H54 (cell line): ENCODE data around the gene ETFBKMT.

ENCODE experiments used
- DNase-seq: peaks from one replicate; pipeline ENCODE4 v3.0.0; 2011; ENCODE audit warnings: low spot score, mixed read lengths; ENCODE audit not compliant: insufficient read length
- FAIRE-seq: peaks from 3 replicates; lab custom pipeline; 2011; peaks lifted over from hg19 to GRCh38; lab: Jason Lieb, UNC
- POLR2A ChIP-seq: IDR thresholded peaks from 2 replicates; pipeline ENCODE4 v1.6.1; 2011; ENCODE audit warnings: low read depth, mild to moderate bottlenecking, low read length

ETFBKMT gene

GRCh38 chr12:31659087-31659942 is at the start of gene ETFBKMT:
TSS of gene ETFBKMT (plus strand) at chr12:31659688. CDS start at chr12:31661954, 2,266 bp downstream.
- peak; percentile 93 for FAIRE-seq
- DNase-seq: peak; percentile 69
- peak; percentile 53 for TF ChIP-seq POLR2A

- no peak for DNase-seq
- no peak for TF ChIP-seq POLR2A
- no peak for FAIRE-seq
Measured at GRCh38 chr12:31612819-31613218, 46.7 kb upstream of the ETFBKMT start.

DNA sequence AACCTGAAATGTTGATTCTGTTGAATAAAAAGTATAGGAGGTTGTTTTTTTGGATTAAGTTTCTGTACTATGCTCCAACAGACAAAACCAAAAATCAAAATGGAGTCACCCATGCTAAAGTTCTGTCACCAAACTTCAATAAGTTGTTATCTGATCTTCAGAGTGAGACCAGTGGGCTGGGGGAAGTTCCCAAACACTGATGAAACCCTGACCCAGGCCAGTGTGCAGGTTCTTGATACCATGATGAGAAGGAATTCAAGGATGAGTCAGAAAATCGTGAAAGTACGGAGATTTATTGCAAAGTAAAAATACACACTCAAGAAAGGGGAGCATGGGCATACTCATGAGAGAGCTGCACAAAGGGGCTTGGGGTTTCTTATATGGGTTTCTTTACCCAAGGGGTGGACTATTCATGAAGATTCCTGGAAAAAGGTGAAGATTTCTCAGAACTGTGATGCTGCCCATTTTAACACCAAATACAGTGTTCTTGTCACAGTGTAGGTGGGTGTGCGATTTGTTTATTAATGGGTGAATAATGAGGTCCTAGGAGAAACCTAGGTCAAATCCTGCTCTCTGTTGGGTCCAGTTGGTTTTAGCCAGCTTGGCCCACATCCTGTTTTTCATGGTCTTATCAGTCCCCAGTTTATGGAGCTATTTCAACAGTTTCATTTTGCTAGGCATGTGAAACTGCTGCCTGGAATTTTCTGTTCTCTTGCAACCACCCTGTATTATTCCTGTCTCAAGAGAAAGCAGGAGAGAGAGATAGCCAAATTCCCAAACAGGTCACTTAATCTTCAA is 41.1 kb upstream of the ETFBKMT start:
- no peak for FAIRE-seq
- DNase-seq: no peak
- no peak for TF ChIP-seq POLR2A

- TF ChIP-seq POLR2A: no peak
- no peak for FAIRE-seq
- DNase-seq: peak; percentile 9
Measured at GRCh38 chr12:31620311-31620710, 39.2 kb upstream of the ETFBKMT start.

DNA sequence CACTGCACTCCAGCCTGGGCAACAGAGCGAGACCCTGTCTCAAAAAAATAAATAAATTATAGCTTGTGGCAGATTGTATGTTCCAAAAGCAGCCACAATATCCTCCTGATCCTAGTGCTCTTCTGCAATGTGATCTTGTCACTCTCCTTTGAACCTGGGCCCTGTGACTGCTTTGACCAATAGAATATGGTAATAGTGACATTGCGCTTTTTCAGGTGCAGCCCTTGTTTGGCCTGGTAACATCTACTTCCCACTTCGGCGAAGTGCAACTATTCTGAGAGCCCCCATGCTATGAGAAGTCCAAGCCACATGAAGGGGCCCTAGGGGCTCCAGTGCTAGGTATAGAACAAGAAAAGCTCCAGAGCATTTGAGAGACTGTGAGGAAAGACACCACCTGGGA is 37.5 kb upstream of the ETFBKMT start:
- DNase-seq (no peak), FAIRE-seq (no peak)
- no peak for TF ChIP-seq POLR2A

DNA sequence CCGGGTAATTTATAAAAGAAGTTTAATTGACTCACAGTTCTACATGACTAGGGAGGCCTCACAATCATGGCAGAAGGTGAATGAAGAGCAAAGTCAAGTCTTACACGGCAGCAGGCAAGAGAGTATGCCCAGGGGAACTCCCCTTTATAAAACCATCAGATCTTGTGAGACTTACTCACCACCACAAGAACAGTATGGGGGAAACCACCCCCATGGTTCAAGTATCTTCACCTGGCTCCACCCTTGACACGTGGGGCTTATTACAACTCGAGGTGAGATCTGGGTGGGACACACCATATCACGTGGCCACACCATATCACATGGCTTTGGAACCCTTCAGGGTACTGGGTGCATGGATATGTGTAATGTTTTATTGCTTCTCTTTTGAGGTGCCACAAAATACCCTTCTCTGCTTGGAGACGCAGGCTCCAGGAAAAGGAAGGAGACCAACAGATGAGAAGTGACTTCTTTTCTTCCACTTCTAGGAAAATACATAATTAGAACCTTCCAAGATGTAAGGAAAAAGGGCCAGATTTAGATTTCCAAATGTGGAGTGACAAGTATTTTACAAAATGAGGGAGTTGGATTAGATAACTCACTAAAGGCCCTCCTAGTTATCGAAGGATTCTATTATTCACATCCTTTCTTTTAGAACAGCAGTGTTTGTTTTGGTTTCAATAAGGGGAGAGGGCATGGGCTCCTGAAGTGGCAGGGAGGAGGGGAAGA is 33.1 kb upstream of the ETFBKMT start:
- FAIRE-seq (no peak), DNase-seq (no peak)
- TF ChIP-seq POLR2A: no peak

- DNase-seq: no peak
- no peak for FAIRE-seq
Measured at GRCh38 chr12:31627456-31628054, 31.9 kb upstream of the ETFBKMT start.

DNA sequence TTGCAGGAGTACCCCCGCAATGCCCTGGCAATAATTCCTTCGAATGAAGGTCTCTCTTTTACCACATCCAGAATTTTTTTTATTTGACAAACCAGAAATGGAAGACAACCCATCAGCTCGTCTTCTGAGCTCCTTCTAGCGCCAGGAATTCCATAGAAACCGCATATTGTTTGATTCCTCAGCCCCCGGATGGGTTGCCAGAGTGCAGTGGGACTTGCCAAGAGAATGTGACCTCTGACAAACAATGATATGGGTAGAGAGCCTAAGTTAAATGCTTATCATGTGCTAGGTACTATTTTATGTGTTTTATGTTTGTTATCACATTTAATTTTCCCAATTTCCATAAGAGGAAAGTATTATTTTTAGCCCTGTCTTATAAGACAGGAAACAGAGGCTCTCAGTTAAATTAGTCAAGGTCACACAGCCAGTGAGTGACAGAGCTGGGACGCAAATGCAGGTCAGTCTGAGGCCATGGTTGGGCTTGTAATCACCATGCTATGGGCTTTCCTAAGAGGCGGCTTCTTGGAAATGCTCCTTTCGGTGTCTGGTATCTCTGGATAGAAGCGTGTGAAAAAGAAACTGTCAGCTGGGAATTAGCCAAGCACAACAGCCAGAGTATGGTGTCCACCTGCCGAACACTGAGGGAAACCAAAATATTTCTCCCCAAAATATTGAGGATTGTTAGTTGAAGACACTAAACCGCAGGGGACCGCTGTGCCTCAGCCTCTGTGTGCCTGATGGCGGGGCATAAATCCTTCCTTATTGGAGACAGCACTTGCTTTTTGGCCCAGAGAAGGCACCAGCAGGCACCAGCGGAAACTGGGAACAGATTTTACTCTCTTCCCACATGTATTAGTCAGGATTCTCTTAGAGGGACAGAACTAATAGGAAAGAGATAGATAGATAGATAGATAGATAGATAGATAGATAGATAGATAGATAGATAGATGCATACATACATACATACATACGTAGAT is 29.4 kb upstream of the ETFBKMT start:
- FAIRE-seq (no peak), DNase-seq (no peak)
- TF ChIP-seq POLR2A: no peak

More at GRCh38 chr12:31627456-31628054, 31.9 kb upstream of the ETFBKMT start:
- TF ChIP-seq POLR2A: no peak

- FAIRE-seq: no peak
- no peak for TF ChIP-seq POLR2A
- DNase-seq: no peak
Measured at GRCh38 chr12:31631023-31631724, 28.3 kb upstream of the ETFBKMT start.

DNA sequence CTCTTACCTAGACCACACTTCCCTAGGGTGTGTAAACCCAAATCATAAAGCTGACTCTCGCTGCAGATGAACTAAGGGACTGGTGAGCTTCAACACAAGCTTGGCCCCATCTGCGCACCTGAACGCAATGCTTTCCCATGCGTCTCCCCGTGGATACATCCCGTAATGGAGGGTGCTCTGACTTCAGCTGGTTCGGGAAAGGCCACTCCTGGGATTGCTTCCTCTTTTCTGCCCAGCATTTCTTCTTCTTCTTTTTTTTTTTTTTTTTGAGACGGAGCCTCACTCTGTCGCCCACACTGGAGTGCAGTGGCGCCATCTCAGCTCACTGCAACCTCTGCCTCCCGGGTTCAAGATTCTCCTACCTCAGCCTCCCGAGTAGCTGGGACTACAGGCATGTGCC is 27.7 kb upstream of the ETFBKMT start:
- DNase-seq: no peak
- no peak for FAIRE-seq
- no peak for TF ChIP-seq POLR2A

DNA sequence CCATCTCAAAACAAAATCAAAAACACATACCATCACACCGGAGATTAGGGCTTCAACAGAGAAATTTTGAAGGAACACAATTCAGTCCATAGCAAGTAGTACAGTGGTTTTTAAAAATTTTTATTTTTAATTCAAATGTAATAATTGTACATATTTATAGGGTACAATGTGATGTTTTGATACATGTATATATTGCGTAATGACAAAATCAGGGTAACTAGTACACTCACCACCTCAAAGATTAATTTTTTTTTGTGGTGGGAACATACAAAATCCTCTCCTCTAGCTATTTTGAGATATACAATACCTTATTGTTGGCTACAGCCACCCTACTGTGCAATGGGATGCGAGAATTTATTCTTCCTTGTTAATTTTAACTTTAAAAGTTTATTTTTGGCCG is 26.0 kb upstream of the ETFBKMT start:
- DNase-seq: no peak
- TF ChIP-seq POLR2A: no peak

GRCh38 chr12:31634620-31635019 is 24.9 kb upstream of the ETFBKMT start:
- DNase-seq (no peak), FAIRE-seq (no peak)
- TF ChIP-seq POLR2A: no peak

More for the DNA sequence above, 26.0 kb upstream of the ETFBKMT start:
- no peak for FAIRE-seq
